ENCODE data around the gene SLC9A9.

The SLC9A9 gene

GRCh38 chr3:143427631-143428030 is 420.6 kb downstream of the SLC9A9 start:
- DNase-seq, result no peak

- DNase-seq, result no peak
Observed at GRCh38 chr3:143424874-143425273, 423.4 kb downstream of the SLC9A9 start.

- DNase-seq, result no peak
Observed at GRCh38 chr3:143421556-143421955, 426.7 kb downstream of the SLC9A9 start.

GRCh38 chr3:143419611-143420010 is 428.7 kb downstream of the SLC9A9 start:
- peak in 1 of 58 donors; percentile 21 for DNase-seq

- no peak for DNase-seq
Observed at GRCh38 chr3:143418391-143418790, 429.9 kb downstream of the SLC9A9 start.

GRCh38 chr3:143416229-143416628 is 432.0 kb downstream of the SLC9A9 start:
- DNase-seq, result no peak

GRCh38 chr3:143414571-143415253 is 433.6 kb downstream of the SLC9A9 start:
- DNase-seq, result no peak

GRCh38 chr3:143413372-143413771 is 434.9 kb downstream of the SLC9A9 start:
- DNase-seq, result no peak

GRCh38 chr3:143412084-143412483 is 436.2 kb downstream of the SLC9A9 start:
- DNase-seq, result no peak

- no peak for DNase-seq
Observed at GRCh38 chr3:143410259-143410658, 438.0 kb downstream of the SLC9A9 start.

GRCh38 chr3:143408771-143409170 is 439.5 kb downstream of the SLC9A9 start:
- no peak for DNase-seq

- DNase-seq, result no peak
Observed at GRCh38 chr3:143402602-143403001, 445.7 kb downstream of the SLC9A9 start.

- no peak for DNase-seq
Observed at GRCh38 chr3:143396790-143397189, 451.5 kb downstream of the SLC9A9 start.

- DNase-seq, result no peak
Observed at GRCh38 chr3:143389388-143389787, 458.9 kb downstream of the SLC9A9 start.

GRCh38 chr3:143387425-143387824 is 460.8 kb downstream of the SLC9A9 start:
- DNase-seq, result no peak

GRCh38 chr3:143384076-143384475 is 464.2 kb downstream of the SLC9A9 start:
- DNase-seq, result no peak

- DNase-seq, result no peak
Observed at GRCh38 chr3:143383421-143383820, 464.8 kb downstream of the SLC9A9 start.

- DNase-seq, result no peak
Observed at GRCh38 chr3:143382816-143383215, 465.5 kb downstream of the SLC9A9 start.

- DNase-seq, result no peak
Observed at GRCh38 chr3:143380449-143380848, 467.8 kb downstream of the SLC9A9 start.

GRCh38 chr3:143375698-143376097 is 472.6 kb downstream of the SLC9A9 start:
- DNase-seq, result no peak

GRCh38 chr3:143367171-143367570 is 481.1 kb downstream of the SLC9A9 start:
- no peak for DNase-seq

- no peak for DNase-seq
Observed at GRCh38 chr3:143366672-143367071, 481.6 kb downstream of the SLC9A9 start.

- DNase-seq, result no peak
Observed at GRCh38 chr3:143363949-143364348, 484.3 kb downstream of the SLC9A9 start.

GRCh38 chr3:143363276-143363675 is 485.0 kb downstream of the SLC9A9 start:
- DNase-seq, result no peak
